ENCODE measurements around the gene CCNY. TPM values are rescaled to one million over a fixed set of nuclear protein-coding genes. Genes with fewer than 3 reads are reported as not detected.

CCNY gene
- total RNA-seq, 1 donor from 2014 or later, result 68.7 TPM

DNA sequence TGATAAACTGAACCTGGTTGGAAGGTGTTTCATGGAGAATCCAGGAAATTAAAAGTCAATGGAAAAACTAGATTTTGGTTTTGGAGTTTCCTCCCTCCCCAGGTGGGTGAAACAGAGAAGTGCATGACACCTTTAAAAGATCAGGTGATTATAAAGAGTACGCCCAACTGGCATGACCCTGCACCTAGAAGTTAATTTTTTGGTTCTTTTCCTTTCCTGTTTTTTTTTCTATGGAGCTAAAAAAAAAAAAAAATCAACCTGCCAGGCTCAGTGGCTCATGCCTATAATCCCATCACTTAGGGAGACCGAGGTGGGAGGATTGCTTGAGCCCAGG is 276.8 kb downstream of the CCNY start:
- Mint-ChIP-seq H3K4me3 (ENCODE audit: unreplicated experiment) (no peak overlapping the region), H3K36me3 (ENCODE audit: low read depth) (no peaks in the 10 kb centered on the region), H3K27me3 (ENCODE audit: low read depth) (peaks cover 2% of the 10 kb centered on the region), H3K9me3 (ENCODE audit: low read depth) (no peaks in the 10 kb centered on the region), H3K27ac (ENCODE audit: unreplicated experiment) (no peak overlapping the region), H3K4me1 (ENCODE audit: low read depth) (peaks cover 2% of the 10 kb centered on the region)
- TF ChIP-seq CTCF (IDR thresholded peaks at IDR 0.05), result no peak
- no peak for DNase-seq (ENCODE audit: low spot score)

- DNase-seq (ENCODE audit: low spot score), result no peak
- Mint-ChIP-seq H3K27me3 (ENCODE audit: low read depth) (peaks cover 2% of the 10 kb centered on the region), H3K4me3 (ENCODE audit: unreplicated experiment) (no peak overlapping the region), H3K27ac (ENCODE audit: unreplicated experiment) (no peak overlapping the region), H3K9me3 (ENCODE audit: low read depth) (no peaks in the 10 kb centered on the region), H3K36me3 (ENCODE audit: low read depth) (no peaks in the 10 kb centered on the region), H3K4me1 (ENCODE audit: low read depth) (peaks cover 2% of the 10 kb centered on the region)
- TF ChIP-seq CTCF (IDR thresholded peaks at IDR 0.05), result peak; percentile 85
Observed at GRCh38 chr10:35613597-35614226, 277.4 kb downstream of the CCNY start.

- H3K4me1 Mint-ChIP-seq (ENCODE audit: low read depth), result peaks cover 2% of the 10 kb centered on the region
- peaks cover 2% of the 10 kb centered on the region for H3K27me3 Mint-ChIP-seq (ENCODE audit: low read depth)
- peaks cover 2% of the 10 kb centered on the region for H3K9me3 Mint-ChIP-seq (ENCODE audit: low read depth)
- H3K27ac Mint-ChIP-seq (ENCODE audit: unreplicated experiment), result no peak overlapping the region
- H3K4me3 Mint-ChIP-seq (ENCODE audit: unreplicated experiment), result no peak overlapping the region
- H3K36me3 Mint-ChIP-seq (ENCODE audit: low read depth), result no peaks in the 10 kb centered on the region
- DNase-seq (ENCODE audit: low spot score), result no peak
- no peak for TF ChIP-seq CTCF (IDR thresholded peaks at IDR 0.05)
Observed at GRCh38 chr10:35614312-35614711, 278.0 kb downstream of the CCNY start.

Other genes with a start within 250 kb of the CCNY start
- 29.9 to 38.3 TPM (median 32.8 TPM) in 3 replicates for gene CUL2, start 246.2 kb upstream of the CCNY start, total RNA-seq
- gene CREM, start 209.7 kb upstream of the CCNY start, total RNA-seq, result 21.6 to 25.5 TPM (median 23.4 TPM) in 3 replicates

All from chondrocyte (in vitro differentiated cells).